Measurements from ENCODE around the gene RCN1.

Gene RCN1

GRCh38 chr11:32071811-32072210 lies 19.1 kb upstream of the RCN1 start:
- TF ChIP-seq ZNF639 (tag by site-specific recombination; IDR thresholded peaks at IDR 0.05) (no peak), ZFP69B (tag by site-specific recombination; IDR thresholded peaks at IDR 0.05) (no peak), ZNF404 (tag by site-specific recombination; IDR thresholded peaks at IDR 0.05) (no peak), ZNF514 (tag by site-specific recombination; IDR thresholded peaks at IDR 0.05) (no peak), ZSCAN18 (tag by site-specific recombination; IDR thresholded peaks at IDR 0.05) (no peak)
- CTCF ChIA-PET = interaction anchor here (0.6 to 5.5 kb wide), 13 partner anchors 10 to 976 kb away, joined by 3 to 35 read pairs (median 4); no protein-coding TSS in a partner anchor
- H3K36me3 ChIP-seq (ENCODE audit: control insufficient read depth in 2 of 2, insufficient read depth in 1 of 2, low read length in 2 of 2) = no peaks in the 10 kb centered on the region
- POLR2A ChIA-PET = interaction anchor here (1.0 kb wide), 1 partner anchor 19 kb away, joined by 4 read pairs; the partner anchor contains the start of gene RCN1
- H3K27ac ChIP-seq (ENCODE audit: extremely low read depth, low read depth, low read length) = no peak overlapping the region
- no peak overlapping the region for H3K4me3 ChIP-seq (ENCODE audit: low read depth, low read length)
- H3K4me1 ChIP-seq (ENCODE audit: control insufficient read depth, insufficient read depth, low read length) = 0 out of 2 replicates have a peak, but pooled peaks cover 5% of the 10 kb centered on the region
- no peaks in the 10 kb centered on the region for H3K9me3 ChIP-seq (ENCODE audit: control insufficient read depth, insufficient read depth, low read depth, low read length)

DNA sequence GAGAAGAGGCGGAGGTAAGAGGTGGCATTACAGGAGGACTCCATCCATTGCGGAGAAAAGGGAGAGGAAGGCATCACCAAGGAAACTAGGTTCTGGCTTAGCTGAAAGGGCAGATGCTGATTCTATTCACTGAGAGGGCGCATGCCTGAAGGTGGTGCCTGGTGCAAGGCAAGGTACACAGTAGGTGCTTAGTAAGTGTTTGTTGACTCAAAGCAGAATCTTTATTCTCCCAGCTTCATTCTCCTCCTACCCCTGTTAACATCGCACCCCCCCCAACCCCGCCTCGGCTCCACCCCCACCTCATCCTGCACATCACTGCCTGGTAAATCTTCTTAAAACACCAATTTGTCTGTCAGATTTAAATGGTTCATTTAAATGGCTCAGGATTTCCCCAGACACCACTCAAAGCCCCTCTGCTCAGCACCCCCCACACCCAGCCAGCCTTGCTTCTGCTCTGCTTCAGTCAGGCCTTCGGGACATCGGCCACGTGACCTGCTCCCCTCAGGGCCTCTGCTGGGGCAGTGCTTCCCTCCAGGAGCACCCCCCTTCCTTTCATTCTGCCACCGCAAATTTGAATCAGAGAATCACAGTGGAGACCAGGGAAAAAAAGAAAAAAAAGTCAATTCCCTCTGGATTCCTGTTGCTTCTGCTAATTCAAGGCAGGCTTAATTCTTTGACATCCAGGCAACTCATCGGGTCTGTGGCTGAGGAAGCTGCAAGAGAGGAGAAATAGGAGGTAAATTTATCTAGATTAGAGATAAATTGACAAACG lies 17.8 kb upstream of the RCN1 start:
- Histone ChIP-seq H3K36me3 (ENCODE audit: control insufficient read depth in 2 of 2, insufficient read depth in 1 of 2, low read length in 2 of 2) (no peaks in the 10 kb centered on the region), H3K9me3 (ENCODE audit: control insufficient read depth, insufficient read depth, low read depth, low read length) (no peaks in the 10 kb centered on the region), H3K4me3 (ENCODE audit: low read depth, low read length) (no peak overlapping the region), H3K27ac (ENCODE audit: extremely low read depth, low read depth, low read length) (no peak overlapping the region), H3K4me1 (ENCODE audit: control insufficient read depth, insufficient read depth, low read length) (0 out of 2 replicates have a peak, but pooled peaks cover 5% of the 10 kb centered on the region)
- TF ChIP-seq ZBTB17 (tag by site-specific recombination; IDR thresholded peaks at IDR 0.05) = 0 out of 2 replicates have a peak, but pooled peaks have one; percentile 22
- no peak for TF ChIP-seq PRDM4 (tag by site-specific recombination; IDR thresholded peaks at IDR 0.05)
- ChIA-PET CTCF (interaction anchor here (0.6 to 5.5 kb wide), 3 partner anchors 20 to 832 kb away, joined by 3 to 35 read pairs (median 5); no protein-coding TSS in a partner anchor), POLR2A (no interaction called here)

GRCh38 chr11:32073644-32074026 lies 17.2 kb upstream of the RCN1 start:
- ChIA-PET POLR2A (interaction anchor here (0.8 kb wide), 1 partner anchor 17 kb away, joined by 3 read pairs; the partner anchor contains the start of gene RCN1), CTCF (interaction anchor here (0.6 to 5.5 kb wide), 4 partner anchors 21 to 832 kb away, joined by 3 to 35 read pairs (median 4); no protein-coding TSS in a partner anchor)
- Histone ChIP-seq H3K27ac (ENCODE audit: extremely low read depth, low read depth, low read length) (no peak overlapping the region), H3K36me3 (ENCODE audit: control insufficient read depth in 2 of 2, insufficient read depth in 1 of 2, low read length in 2 of 2) (no peaks in the 10 kb centered on the region), H3K9me3 (ENCODE audit: control insufficient read depth, insufficient read depth, low read depth, low read length) (no peaks in the 10 kb centered on the region), H3K4me3 (ENCODE audit: low read depth, low read length) (no peak overlapping the region), H3K4me1 (ENCODE audit: control insufficient read depth, insufficient read depth, low read length) (0 out of 2 replicates have a peak, but pooled peaks cover 5% of the 10 kb centered on the region)
- TF ChIP-seq ZNF596 (tag by site-specific recombination; IDR thresholded peaks at IDR 0.05) = no peak
- TF ChIP-seq, protein P1, sequence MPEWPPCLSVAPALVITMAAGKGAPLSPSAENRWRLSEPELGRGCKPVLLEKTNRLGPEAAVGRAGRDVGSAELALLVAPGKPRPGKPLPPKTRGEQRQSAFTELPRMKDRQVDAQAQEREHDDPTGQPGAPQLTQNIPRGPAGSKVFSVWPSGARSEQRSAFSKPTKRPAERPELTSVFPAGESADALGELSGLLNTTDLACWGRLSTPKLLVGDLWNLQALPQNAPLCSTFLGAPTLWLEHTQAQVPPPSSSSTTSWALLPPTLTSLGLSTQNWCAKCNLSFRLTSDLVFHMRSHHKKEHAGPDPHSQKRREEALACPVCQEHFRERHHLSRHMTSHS (tag by site-specific recombination; IDR thresholded peaks at IDR 0.05) = no peak
- no peak for TF ChIP-seq ZNF544 (tag by site-specific recombination; IDR thresholded peaks at IDR 0.05)
- TF ChIP-seq PATZ1 (tag by site-specific recombination; IDR thresholded peaks at IDR 0.05) = no peak
- no peak for TF ChIP-seq ATF2 (tag by site-specific recombination; IDR thresholded peaks at IDR 0.05; ENCODE audit: low read depth)
- TF ChIP-seq BCL11A (tag by site-specific recombination; IDR thresholded peaks at IDR 0.05; ENCODE audit: low read depth) = no peak
- TF ChIP-seq ZNF350 (tag by site-specific recombination; IDR thresholded peaks at IDR 0.05) = no peak
- no peak for TF ChIP-seq ZNF704 (tag by site-specific recombination; IDR thresholded peaks at IDR 0.05)
- TF ChIP-seq, protein P2, sequence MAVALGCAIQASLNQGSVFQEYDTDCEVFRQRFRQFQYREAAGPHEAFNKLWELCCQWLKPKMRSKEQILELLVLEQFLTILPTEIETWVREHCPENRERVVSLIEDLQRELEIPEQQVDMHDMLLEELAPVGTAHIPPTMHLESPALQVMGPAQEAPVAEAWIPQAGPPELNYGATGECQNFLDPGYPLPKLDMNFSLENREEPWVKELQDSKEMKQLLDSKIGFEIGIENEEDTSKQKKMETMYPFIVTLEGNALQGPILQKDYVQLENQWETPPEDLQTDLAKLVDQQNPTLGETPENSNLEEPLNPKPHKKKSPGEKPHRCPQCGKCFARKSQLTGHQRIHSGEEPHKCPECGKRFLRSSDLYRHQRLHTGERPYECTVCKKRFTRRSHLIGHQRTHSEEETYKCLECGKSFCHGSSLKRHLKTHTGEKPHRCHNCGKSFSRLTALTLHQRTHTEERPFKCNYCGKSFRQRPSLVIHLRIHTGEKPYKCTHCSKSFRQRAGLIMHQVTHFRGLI (tag by site-specific recombination; IDR thresholded peaks at IDR 0.05) = no peak
